Stimulated activated naive CD8-positive, alpha-beta T cell treated with anti-CD3 and anti-CD28 coated beads, Interleukin-15, Interleukin-2, amounts not matched to agents 100 U/mL and 50 U/mL, for 24 hours (primary cell): ENCODE measurements around the gene METRNL.
"Not testable (repeated sequence)": the region's sequence is repeated elsewhere in the genome, so short reads cannot be mapped to it uniquely, and the experiment has no call there.

ENCODE experiments used
- ATAC-seq: fragments of 150-1000 bp; cut with Tn5 transposase; one replicate; pipeline ENCODE4 v1.10.0; 2021
- DNase-seq: peaks from one replicate; pipeline ENCODE4 v3.0.0; 2021

Gene METRNL

GRCh38 chr17:83123896-83124801 is 44.7 kb downstream of the METRNL start:
- DNase-seq (peak; percentile 7), ATAC-seq (no peak)

- peak; percentile 36 for DNase-seq
- ATAC-seq, result no peak
Observed at GRCh38 chr17:83124871-83125514, 45.6 kb downstream of the METRNL start.

- peak; percentile 18 for DNase-seq
- ATAC-seq, result peak; percentile 37
Observed at GRCh38 chr17:83125515-83126274, 46.3 kb downstream of the METRNL start.

GRCh38 chr17:83126275-83126811 is 46.9 kb downstream of the METRNL start:
- no peak for ATAC-seq
- DNase-seq, result peak; percentile 2

GRCh38 chr17:83127431-83128160 is 48.2 kb downstream of the METRNL start:
- ATAC-seq (no peak), DNase-seq (peak; percentile 2)

GRCh38 chr17:83128306-83129240 is 49.2 kb downstream of the METRNL start:
- no peak for DNase-seq
- no peak for ATAC-seq

- no peak for ATAC-seq
Observed at GRCh38 chr17:83129676-83130075, 50.3 kb downstream of the METRNL start.

GRCh38 chr17:83131401-83132011 is 52.1 kb downstream of the METRNL start:
- ATAC-seq (no peak), DNase-seq (no peak)

More at GRCh38 chr17:83129676-83130075, 50.3 kb downstream of the METRNL start:
- no peak for DNase-seq

GRCh38 chr17:83132251-83133081 is 53.1 kb downstream of the METRNL start:
- ATAC-seq (no peak), DNase-seq (no peak)

GRCh38 chr17:83133302-83134121 is 54.1 kb downstream of the METRNL start:
- DNase-seq, result peak; percentile 1
- no peak for ATAC-seq

- ATAC-seq, DNase-seq: not testable (repeated sequence)
Observed at GRCh38 chr17:83134456-83134855, 55.0 kb downstream of the METRNL start.

- ATAC-seq (no peak), DNase-seq (no peak)
Observed at GRCh38 chr17:83135692-83136091, 56.3 kb downstream of the METRNL start.

- DNase-seq, result no peak
- ATAC-seq, result no peak
Observed at GRCh38 chr17:83136156-83136555, 56.7 kb downstream of the METRNL start.

GRCh38 chr17:83136931-83137330 is 57.5 kb downstream of the METRNL start:
- ATAC-seq, result no peak
- no peak for DNase-seq

- ATAC-seq, result no peak
- no peak for DNase-seq
Observed at GRCh38 chr17:83137523-83137922, 58.1 kb downstream of the METRNL start.

- DNase-seq (no peak), ATAC-seq (no peak)
Observed at GRCh38 chr17:83138820-83139219, 59.4 kb downstream of the METRNL start.

GRCh38 chr17:83139541-83140248 is 60.3 kb downstream of the METRNL start:
- ATAC-seq, DNase-seq: not testable (repeated sequence)

- ATAC-seq, DNase-seq: not testable (repeated sequence)
Observed at GRCh38 chr17:83140249-83140566, 60.8 kb downstream of the METRNL start.
